HG03280 (cell line): ENCODE measurements around the gene HIVEP3.

Source experiments
- ATAC-seq: cut with Tn5 transposase; IDR thresholded peaks from one replicate; pipeline ENCODE4 v1.9.1; 2021; ENCODE audit warnings: mild to moderate bottlenecking, moderate library complexity; ENCODE audit not compliant: unreplicated experiment

The HIVEP3 gene

DNA sequence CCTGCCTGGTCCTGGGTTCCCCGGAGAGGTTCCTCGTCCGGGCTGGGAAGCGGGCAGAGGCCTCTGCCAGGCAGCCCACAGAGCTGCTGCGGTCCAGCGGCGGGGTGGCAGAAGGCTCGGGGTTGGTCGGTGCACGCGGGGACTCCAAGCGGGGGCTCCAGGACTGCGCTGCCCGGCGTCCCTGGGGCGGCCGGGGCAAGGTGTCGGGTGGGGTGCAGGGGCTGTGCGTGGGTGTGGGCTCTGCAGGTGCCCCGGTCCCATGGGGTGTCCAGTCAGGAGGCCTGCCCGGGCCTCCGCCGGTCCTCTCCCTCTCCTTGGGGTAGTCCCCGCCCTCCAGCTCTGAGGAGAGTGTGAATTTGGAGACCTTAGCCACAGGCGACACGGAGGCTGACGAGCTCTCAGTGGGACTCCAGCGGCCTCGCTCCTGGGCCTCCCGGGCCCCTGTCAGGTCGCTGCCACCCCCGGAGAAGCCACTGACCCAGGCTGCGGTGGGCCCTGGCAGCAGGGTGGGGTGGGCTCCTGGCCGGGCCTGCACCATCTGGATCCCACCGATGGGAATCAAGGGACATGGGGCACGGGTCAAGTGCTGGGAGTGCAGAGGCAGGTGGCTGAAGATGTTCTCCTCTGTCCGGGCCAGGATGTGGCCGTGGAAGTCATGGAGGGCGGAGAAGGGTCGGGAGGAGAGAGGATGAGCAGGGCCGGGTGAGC lies 408.0 kb downstream of the HIVEP3 start:
- ATAC-seq: no peak

DNA sequence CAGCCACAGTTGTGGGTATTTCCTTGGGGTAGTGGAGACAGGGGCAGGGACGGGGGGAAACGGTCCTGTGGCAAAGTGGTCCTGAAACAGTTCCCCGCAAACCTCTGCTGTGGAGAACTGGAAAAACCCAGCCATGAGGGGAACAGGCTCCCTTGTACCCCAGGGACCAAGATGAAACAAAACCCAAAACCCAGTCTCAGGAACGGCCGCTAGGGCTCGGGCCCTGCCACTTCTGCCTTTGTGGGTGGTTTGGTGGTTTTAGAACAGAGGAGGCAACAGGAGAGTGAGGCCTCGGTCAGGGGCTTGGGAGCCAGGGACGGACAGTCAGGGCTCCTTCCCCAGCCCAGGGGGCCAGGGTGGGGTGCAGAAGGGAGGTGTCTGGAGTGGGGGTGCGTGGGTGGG lies 409.5 kb downstream of the HIVEP3 start:
- no peak for ATAC-seq

DNA sequence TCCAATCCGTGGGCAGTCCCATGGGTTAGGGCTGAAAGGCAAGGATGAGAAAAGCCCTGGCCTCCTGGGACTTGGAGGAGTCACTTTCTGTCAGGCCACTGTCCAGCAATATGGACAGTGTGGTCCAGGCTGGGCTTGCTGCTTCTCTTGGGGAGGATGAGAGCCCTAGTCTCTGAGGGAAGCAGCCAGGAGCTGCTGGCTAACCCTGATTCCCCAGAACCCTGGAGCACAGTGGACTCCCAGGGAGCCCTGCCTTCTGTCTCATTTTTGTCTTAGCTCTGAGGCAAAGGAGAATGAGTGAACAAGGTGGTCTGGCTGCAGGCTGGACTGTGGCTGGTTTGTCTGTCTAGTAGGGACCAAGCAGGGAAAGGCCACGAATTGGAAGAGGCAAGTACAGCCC lies 410.4 kb downstream of the HIVEP3 start:
- no peak for ATAC-seq

DNA sequence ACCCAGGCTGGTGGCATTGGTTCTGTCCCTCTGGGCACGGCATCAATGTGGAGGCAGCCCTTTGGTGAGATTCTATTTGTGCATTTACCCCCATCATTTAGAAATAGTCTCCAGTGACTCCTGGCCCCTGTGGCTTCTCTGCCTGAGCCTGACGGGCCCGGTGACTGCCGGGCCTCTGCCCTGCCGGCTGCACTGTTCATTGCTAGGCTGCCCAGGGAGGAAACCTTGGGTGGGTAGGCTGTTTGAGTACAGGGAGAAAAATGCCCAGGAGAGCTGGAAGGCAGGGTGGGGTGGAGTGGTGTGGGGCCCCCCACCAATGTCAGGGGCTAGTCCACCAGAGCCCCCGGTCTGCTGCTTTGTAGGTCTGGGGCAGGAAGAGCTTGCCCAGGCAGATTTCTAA lies 410.9 kb downstream of the HIVEP3 start:
- no peak for ATAC-seq

DNA sequence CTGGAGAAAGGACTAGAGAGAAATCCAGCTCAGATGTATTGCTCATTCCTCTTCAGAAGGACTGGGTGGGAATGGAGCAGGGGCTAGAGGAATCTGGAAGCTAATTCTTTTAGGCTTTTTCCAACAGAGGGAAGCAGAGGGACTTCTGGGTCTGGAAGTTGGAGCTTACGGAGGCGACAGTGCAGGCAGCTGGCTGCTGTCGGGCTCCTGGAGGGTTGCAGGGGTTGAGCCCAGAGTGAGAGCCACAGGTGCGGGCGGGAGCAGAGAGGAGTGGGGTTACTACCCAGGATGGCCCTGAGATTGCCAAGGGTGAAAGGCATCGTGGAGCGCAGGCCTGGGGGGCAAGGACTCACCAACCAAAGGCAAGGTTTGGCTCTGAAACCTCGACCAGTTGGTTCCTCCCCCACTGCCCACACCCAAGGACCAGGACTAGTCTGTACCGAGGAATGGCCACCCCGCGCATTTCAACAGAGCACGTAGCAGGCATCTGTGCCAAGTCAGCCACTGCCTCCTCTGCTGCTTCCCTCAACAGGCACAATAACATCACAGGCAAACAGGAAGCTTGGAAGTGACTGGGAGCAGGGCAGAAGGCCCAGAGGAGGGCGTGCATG lies 411.5 kb downstream of the HIVEP3 start:
- ATAC-seq: no peak

DNA sequence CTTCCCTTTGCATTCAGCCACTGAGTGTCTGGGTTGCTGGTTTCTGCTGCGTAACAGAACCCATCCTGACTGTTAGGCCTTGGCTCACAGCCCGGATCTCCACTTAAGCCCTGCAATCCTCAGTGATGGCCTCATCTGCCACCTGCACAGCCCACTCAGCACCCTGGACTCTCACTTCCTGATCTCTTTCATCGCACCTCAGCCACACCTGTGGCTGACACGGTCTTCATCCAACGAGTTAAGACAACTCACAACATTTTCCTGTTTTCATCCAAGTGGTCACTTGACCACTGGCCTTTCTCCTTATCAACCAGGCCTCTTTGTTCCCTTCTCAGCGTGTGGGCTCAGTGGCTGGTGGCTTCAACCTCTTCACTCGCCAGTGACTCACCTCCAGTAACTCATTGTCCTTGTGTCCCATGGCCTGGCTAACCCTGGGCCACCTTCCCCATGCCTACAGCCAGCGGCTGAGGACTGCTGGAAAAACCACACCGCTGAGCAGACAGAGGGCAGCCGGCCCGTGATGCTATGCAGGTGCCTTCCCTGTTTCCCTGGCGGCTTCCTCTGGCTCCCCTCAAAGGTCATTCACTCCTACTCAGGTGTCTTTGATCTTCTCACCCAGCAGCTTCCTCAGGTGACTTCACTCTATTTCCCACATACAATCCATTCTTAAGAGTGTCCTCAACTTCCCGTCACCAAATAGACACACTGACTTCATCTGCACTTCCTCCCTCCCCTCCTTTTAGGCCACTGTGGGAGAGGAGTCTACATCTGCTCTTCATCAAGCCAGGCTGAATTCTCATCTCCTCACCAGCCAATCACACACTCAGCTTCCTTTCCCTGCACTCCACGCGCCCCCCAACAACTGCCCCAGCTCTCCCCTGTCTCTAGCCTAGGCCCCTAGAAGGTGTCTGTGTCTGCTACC lies 414.3 kb downstream of the HIVEP3 start:
- no peak for ATAC-seq

DNA sequence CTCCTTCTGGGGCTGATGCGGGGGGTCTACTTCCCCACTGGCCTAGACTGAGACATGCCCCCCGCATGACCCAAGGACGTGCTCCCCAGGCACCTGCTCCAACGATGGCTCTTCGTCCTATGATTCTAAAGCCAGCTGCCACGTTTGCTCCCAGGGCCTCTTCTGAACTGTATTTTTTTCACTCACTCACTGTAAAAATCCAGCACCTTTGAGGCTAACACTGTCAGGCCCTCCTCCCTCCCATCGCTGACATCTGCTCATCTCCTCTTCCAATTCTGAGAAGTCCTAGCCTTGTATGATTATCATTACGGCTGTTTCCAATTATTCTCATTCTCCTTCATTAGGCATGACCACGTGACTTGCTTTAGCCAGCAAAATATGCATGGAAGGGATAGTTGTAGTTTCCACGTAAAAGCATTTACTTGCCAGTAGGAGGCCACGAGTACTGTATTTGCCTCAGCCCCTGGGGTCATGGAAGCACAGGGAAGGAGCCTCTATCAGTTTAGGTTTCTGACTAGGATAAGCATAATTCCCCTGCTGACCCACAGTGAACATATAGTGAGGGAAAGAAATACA lies 415.1 kb downstream of the HIVEP3 start:
- no peak for ATAC-seq

DNA sequence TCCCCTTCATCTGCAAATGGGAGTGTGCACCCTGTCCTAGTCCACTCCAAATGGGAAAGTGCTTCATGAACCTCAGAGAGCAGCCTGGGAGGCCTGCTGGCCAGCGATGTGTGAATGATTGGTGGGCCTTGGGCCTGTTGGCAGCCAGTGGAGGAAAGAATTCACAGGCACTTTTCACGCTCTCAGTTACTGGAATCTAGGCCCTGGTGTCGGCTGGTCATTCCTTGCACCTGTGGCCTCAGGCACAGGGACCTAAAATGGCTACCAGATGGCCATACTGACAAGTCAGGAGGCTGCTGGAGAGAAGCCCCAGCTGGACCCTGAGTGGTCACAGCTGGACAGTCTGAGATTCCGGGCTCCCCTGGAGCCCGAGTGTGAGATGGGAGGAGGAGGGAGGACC lies 415.8 kb downstream of the HIVEP3 start:
- ATAC-seq: no peak

DNA sequence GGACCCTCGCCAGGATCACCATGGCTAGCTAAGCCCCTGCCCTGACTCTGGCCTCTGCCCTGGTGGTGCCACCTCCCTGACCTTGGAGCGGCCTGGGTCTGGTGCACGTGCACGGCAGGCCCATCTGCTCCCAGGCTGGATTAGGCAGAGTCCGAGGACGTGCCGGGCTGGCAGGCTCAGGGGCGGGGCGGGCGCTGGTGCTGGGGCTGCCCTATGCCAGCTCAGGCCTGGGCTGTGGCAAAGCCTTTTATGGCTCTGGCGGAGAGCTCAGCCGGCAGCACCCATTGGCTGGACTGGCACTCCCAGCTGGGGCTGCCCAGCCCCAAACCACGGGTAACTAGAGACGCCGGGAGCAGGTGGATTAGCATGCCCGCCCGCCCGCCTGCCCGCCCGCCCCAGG lies 417.1 kb downstream of the HIVEP3 start:
- ATAC-seq: no peak

DNA sequence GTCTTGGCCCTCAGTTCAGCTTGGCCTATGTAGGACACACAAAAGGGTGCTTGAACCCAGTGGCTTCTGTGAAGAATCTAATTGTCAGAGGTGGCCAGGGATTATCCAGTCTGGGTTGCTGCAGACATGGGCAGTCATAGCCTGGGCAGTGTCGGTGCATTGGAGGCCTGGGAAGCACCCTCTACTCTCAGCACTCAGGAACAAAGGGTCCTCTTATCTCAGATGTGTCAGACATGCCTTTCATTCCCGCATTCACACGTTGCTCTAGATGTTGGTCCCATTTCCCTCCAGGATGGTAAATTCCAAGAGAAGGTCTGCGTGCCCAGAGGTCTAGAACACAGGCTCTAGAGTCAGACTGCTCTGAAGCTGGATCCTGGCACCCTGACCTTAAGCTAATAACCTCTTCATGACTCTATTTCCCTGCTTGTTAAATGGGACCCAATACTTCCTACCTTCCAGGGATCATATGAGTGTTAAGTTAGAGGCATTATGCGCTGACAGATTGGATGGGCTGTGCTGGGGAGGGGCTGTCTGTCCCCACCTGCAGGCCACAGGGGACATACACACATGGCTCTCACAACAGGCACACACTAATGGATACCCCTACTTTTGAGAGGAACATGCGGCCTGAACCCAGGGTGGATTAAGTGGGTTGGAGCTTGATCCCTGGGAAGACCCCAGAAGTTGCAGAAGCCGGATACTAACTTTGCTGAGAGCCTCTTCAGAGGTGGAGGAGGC lies 417.8 kb downstream of the HIVEP3 start:
- no peak for ATAC-seq

DNA sequence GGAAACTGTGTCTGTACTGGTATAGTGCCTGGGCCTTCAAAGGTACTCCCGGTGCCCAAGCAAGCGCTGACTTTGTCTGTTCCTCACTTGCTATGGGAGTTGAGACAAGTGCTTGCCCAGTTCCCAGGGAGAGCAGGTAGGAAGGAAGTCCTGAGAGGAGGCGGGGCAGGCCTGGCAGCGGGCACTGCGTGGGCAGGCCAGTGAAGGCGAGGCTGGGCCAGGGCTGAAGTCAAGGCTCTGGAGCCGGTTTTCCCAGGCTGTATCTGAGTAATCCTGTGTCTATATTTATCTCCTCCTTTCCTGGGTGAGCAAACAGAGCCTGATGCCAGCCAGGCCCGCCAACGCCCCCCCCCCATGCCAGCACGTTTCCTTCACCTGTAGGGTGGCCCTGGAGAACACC lies 418.3 kb downstream of the HIVEP3 start:
- no peak for ATAC-seq

DNA sequence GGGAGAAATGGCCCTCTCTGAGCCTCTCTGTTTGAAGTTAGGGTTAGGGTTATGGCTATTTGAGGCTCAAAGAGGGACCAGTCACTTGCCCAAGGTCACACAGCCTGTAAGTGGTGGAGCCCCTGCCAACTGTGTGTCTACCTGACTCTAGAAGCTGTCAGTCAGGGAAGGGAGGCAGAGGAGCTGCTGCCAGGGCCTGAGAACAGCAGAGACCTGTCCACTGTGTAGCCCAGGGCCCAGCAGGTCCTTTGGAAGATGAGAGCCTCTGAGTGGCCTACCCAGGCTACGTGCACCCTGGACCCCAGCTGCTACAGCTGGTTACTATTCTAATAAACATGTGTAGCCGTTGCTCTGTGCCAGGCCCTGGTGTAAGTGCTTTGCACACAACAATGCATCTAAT lies 419.1 kb downstream of the HIVEP3 start:
- ATAC-seq: no peak

DNA sequence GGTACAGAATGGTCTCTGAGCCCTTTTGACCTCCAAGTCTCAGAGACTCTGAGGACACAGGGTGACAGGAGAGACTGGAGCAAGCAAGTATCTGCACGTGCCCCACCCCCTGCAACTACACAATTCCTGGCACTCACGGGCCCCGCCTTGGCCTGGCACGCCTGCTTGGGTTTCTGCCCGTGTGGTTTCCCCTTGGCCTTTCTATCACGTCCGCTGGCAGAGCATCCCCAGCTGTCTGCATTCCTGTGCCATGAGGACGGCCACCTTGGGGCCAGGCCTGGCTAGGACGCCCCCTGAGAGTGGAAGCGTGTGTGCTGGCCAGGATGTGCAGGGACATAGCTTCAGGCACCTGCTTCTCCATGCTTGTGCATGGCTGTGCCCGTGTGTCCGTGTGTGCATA lies 419.9 kb downstream of the HIVEP3 start:
- no peak for ATAC-seq

DNA sequence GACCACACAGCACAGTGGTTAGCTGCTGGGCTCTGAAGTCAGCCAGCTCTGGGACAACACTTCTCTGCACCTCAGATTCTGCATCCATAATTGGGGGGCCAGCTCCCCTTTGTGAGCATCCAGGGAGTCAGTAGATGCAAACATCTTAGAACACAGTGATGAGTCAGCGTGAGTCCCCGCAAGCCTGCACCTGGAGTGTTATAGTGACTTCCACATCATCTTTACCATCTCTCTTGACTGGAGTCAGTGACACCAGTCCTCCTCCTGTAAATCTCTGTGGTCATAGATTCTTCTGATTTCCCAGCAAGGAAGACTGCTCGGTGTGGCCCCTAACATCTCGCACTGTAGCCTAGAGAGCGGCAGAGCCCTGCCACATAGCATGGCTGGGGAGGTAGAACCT lies 420.3 kb downstream of the HIVEP3 start:
- no peak for ATAC-seq

DNA sequence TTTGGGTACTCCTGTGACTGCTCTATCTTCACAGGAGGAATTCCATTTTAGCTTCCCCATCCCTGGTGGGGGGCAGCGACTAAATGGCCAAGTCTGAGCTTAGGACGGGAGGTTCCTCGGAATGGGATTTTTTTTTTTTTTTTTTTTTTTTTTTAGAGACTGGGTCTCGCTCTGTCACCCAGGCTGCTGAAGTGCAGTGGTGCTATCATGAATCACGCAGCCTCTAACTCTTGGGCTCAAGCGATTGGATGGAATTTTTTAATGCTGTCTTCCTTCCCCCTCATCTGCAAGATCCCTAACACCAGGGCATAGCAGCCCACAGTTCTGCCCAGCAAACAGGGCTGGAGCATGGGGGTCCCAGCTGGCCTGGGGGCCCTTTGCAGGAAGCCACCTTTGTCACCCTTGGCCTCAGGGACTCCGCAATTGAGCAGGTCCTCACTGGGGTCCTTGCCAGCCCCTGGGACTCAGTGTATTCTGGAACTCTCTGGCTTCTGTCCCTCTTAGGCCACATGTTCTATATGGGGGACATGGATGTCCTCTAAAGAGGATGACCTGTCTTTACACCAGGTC lies 421.2 kb downstream of the HIVEP3 start:
- no peak for ATAC-seq

DNA sequence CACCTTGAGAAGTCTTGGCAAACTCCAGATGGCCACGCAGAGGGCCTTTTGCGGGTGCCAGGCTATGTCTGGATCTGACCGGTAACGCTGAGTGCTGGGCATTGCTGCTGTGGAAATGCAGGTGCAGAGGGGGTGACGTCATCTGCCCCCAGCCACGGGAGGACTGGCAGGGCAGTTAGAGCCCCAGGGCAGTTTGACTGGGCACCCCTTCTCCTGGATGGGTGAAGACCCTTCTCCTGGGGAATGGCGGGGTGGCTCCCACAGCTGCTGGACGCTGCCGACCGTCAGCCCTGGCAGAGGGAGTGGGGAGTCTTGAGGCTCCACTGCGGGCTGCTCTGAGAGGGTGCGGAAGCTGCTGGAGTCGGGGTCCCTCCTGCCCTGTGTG lies 421.7 kb downstream of the HIVEP3 start:
- ATAC-seq: no peak

DNA sequence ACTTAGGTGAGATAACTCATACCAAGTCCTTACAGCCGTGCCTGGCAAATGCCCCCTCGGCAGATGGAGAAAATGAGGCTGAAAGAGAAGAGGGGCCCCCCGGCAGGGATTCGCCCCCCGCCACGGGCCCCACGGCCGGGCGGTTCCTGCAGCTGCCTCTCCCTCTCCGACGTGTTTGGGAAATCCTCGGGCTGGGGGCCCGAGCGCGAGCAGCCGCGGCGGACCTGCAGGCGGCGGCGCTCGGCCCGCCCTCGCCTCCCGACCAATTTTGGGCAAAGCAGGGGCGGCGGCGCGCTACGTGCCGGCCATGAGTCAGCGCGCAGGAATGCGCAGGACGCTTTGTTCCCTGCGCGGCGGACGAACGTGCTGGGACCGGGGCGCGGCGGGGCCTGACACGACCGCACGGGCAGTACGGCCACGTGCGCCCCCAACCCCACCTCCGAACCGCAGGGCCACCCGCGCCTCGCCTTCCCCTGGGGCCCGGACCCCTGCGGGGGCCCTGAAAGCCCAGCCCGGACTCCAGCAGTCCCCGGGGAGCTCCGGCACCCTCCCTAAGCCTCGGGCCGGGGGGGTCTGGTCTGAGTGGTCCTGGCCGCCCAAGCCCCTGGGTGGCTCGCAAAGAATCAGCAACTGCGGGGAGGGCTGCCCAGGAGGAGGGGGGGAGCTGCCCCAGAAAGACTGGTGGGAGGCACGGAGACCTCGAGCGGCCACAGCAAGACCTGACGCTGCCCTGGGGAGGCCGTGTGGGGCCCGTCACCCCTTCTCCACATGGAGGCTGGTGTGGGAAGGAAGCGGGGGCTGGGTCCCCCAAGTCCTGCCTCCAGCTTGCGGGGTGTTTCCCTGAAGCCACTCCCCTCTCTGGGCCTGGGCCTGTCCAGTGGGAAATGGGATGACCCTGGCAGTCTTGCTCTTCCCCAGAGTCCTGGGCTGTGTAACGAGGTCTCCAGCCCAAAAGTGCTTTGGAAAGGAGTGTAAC lies 422.4 kb downstream of the HIVEP3 start:
- no peak for ATAC-seq

DNA sequence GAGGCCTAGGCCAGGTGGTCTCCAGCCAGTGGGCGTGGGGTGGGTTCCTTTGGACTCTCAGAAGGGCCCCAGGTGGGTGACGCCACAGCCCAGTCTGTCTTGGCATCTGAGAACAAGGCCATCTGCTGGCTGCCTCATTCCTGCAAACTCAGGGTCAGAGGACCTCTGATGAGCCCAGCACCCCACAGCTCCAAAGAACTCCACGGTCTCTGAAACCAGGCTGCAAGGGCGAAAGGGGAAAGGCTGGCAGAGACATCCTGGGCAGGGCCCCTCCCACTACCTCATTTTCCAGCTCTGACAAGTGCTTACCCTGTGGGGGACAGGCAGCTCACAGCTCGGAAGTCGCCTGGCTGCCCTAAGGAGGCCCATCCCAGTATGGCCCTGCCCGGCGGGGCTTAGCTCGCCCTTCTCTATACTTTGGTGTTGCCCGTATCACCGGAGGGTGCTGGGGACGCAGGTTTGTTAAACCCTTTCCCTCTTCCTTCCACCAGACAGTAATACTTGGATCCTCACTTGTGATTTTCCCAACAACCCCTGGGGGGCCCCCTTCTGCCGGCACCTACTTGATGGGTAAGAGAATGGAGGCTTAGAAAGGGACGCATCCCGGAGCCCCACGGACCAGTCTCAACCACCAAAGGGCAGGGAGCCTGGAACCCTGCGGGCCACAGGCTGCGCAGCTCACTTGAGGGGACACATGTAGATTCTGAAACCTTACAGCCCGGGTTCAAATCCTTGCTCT lies 423.3 kb downstream of the HIVEP3 start:
- ATAC-seq: no peak
